Stimulated activated CD8-positive, alpha-beta memory T cell treated with anti-CD3 and anti-CD28 coated beads, Interleukin-12 subunit alpha, Interleukin-12 subunit beta, amount 100 ng/mL, for 24 hours (primary cell): Measurements from ENCODE around the gene SYNJ1.
"Not testable (repeated sequence)": the region's sequence is repeated elsewhere in the genome, so short reads cannot be mapped to it uniquely, and the experiment has no call there.

Experiments
- DNase-seq: peaks from one replicate; pipeline ENCODE4 v3.0.0-alpha.2; 2020; ENCODE audit errors: extremely low read depth

SYNJ1 gene

GRCh38 chr21:32613436-32614043 lies 114.3 kb downstream of the SYNJ1 start:
- DNase-seq, result no peak

- DNase-seq, result no peak
These were observed 114.8 kb downstream of the SYNJ1 start for GRCh38 chr21:32612999-32613337.

GRCh38 chr21:32612075-32612998 lies 115.5 kb downstream of the SYNJ1 start, which contains the start of gene CFAP298:
CFAP298 (minus strand) TSS chr21:32612377; CDS start chr21:32612243, 134 bp downstream.
- peak; percentile 73 for DNase-seq

- no peak for DNase-seq
These were observed 116.3 kb downstream of the SYNJ1 start for GRCh38 chr21:32611471-32611997.

- not testable (repeated sequence) for DNase-seq
These were observed 116.9 kb downstream of the SYNJ1 start for GRCh38 chr21:32610940-32611339.

- no peak for DNase-seq
These were observed 119.0 kb downstream of the SYNJ1 start for GRCh38 chr21:32608851-32609250.

DNA sequence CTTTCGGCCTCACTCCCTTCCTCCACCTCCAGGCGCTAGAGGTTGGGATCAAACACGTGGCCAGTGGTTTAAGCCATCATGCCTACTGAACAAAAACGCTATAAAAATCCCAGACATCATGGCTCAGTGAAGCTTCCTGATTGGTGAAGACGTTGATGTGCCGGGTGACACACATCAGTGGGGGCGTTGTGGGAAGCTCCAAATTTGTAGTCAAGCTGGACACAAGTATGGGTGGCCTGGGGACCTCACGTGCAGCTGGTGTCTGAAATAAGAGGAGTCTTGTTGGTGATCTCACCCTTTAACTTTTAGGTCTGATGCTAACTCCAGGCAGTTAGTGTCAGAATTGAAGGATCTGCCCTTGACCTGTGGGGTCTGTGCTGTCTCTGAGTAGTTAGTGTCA lies 122.3 kb downstream of the SYNJ1 start:
- DNase-seq, result no peak

DNA sequence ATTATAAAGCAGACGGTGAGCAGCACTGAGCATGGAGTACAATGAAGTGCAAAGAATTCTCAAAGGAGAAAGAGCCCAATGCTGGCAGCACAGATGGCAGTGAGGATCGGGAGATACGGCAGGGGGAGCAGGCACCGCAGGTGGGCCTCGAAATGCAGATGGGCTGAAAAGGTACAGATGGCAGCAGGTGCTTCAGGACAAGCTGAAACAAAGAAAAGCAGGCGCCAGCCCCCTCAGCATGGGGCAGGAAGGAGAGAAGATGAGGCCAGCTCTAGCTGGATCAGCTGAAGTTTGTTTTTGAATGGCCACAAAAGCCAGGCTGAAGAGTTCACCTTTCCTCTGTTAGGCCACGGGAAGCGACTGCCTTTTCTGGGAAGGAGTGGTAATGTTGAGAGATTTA lies 123.3 kb downstream of the SYNJ1 start:
- DNase-seq, result no peak

- DNase-seq, result no peak
These were observed 124.7 kb downstream of the SYNJ1 start for GRCh38 chr21:32603131-32603530.

DNA sequence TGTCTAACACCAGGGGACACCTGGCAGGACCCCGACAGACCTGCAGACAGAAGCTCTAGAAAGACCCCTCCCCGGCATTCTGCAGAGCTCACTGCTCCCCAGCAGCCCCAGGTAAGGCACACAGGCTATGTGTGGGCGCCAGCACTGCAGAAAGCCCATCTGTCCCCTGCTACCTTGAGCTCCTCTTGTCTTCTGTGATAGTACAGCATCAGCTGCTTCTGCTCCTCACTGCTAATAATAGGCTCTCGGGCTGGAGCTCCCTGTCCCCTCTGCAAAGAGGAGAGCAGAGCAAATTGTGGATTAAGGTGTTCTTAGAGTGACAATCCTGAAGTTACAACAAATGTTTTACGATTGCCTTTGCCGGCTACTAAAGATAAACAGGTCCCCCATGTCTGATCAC lies 125.7 kb downstream of the SYNJ1 start:
- DNase-seq, result no peak

DNA sequence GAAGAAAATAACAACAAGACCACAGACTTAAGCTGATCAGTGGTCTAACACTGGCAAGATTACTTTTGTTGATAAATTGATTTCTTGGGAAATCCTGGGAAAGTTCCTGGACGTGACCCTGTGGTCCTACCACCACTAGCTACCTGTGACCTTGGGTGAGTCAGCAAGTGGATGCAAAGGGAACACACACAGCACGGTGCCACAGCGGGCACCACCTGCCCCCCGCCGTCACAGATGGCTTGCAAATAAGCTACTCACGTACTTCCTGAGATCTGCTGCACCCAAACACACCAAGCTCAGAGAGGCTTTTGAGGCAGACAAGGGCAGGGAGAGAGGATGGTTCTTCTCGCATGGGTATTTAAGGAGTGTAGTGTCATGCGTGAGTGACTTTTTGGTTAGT lies 128.3 kb downstream of the SYNJ1 start:
- no peak for DNase-seq

DNA sequence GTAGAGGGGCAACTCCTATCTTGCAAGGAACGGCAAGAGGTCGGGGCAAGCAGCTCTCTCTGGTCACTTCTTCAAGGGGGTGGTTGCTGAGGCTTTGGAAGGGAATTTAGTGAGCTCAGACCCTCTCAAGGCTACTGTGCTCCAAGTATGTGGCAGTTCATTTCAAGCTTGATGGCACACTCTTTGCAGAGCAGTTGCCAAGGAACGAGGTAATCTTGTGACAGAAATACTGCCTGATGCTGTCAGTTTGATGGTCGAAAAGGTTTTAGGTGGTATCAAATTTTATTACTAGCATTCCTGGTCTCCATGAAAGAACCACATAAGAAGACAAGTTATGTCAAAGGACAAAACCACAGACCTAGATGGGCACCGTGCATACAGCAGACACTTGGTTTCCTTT lies 128.7 kb downstream of the SYNJ1 start:
- no peak for DNase-seq

- DNase-seq, result no peak
These were observed 130.6 kb downstream of the SYNJ1 start for GRCh38 chr21:32597205-32597604.

DNA sequence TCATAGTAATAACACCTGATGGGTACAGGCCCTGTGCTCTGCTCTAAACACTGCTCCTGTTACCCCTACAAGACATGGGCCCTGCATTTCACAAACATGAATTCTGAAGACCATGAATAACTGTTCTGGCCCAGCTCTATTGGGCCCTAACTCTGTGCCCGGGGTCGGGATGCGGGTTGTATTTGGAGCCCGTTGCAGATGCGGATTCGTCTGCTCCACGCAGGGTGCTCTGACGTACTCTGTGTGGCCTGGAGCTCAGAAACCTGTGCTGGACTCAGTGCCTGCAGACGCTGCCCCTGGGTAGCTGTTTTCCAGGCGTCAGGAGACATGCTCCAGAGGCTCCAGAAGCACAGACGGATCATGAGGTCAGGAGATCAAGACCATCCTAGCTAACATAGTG lies 132.4 kb downstream of the SYNJ1 start:
- DNase-seq, result no peak

- DNase-seq, result no peak
These were observed 134.1 kb downstream of the SYNJ1 start for GRCh38 chr21:32593690-32594089.

DNA sequence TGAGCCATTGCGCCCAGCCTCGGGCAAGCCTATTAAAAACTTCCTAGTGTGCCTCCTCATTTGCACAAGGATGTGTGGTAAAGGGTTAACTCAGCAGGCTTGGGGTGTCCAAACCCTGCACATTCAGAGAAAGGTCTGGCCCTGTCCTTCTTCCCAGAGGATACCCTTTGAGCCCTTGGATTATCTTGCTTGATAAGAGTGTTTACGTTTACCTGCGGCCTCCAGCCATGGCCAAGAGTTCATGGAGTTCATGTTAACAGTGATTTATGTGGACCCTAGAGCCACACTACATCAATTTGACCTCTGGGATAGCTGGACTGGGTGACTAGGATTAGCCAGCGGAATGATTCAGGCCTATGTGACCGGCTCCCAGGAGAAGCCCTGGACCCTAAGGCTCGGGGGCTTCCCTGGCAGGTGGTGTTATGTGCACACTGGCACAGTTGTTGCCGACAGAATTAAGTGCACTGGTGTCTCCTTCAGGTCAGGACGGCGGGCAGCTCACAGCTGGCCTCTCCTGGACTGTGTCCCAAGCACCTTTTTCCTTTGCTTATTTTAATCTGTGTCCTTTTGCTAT lies 134.8 kb downstream of the SYNJ1 start:
- DNase-seq, result no peak

DNA sequence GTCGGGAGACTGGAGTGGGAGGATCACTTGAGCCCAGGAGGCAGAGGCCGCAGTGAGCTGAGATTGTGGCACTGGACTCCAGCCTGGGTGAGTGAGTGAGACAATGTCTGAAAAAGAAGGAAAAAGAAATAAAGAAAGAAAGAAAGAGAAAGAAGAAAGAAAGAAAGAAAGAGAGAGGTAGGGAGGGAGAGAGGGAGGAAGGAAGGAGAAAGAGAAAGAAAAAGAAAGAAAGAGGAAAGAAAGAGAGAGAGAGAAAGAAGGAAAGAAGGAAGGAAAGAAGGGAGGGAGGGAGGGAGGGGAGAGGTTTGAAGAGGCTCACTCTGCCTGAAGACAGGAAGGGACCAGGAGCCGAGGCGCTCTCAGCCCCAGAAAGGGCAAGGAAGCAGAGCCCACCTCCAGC lies 137.7 kb downstream of the SYNJ1 start:
- no peak for DNase-seq

GRCh38 chr21:32587651-32588050 lies 140.2 kb downstream of the SYNJ1 start:
- no peak for DNase-seq

- DNase-seq, result no peak
These were observed 140.7 kb downstream of the SYNJ1 start for GRCh38 chr21:32587120-32587519.

GRCh38 chr21:32585970-32586369 lies 141.8 kb downstream of the SYNJ1 start:
- no peak for DNase-seq

GRCh38 chr21:32585042-32585710 lies 142.6 kb downstream of the SYNJ1 start, which contains the start of gene TCP10L:
TCP10L (minus strand) TSS chr21:32585523; CDS start chr21:32584304, 1,219 bp downstream.
- no peak for DNase-seq

GRCh38 chr21:32584472-32584871 lies 143.3 kb downstream of the SYNJ1 start:
- no peak for DNase-seq
